Activated naive CD8-positive, alpha-beta T cell treated with anti-CD3 and anti-CD28 coated beads, Interleukin-2, amount 10 ng/mL, durations not matched to agents 7 days and 5 days (primary cell): ENCODE measurements around the gene CGREF1. TPM values are rescaled to one million over a fixed set of nuclear protein-coding genes. Genes with fewer than 3 reads are reported as not detected.
A peak's percentile ranks its signal among the peaks of the same experiment; 100 is the strongest.
"Not testable (repeated sequence)": the region's sequence is repeated elsewhere in the genome, so short reads cannot be mapped to it uniquely, and the experiment has no call there.

Experiments
- ATAC-seq: fragments of 150-1000 bp; cut with Tn5 transposase; one replicate; pipeline ENCODE4 v1.10.0; 2021; ENCODE audit warnings: low read depth, moderate library complexity
- POLR2A ChIA-PET: fragments of 350-600 bp; sonication (Branson Sonifier 250); formaldehyde crosslinking; loops from one replicate; lab custom pipeline; 2021; ENCODE audit warnings: antibody characterized with exemption; lab: Charles Lee
- DNase-seq: peaks from one replicate; pipeline ENCODE4 v3.0.0; 2021
- H3K27ac Mint-ChIP-seq: one replicate; pipeline ENCODE4 v1.8.0; 2022; ENCODE audit warnings: mild to moderate bottlenecking, mixed read lengths
- H3K27me3 Mint-ChIP-seq: one replicate; pipeline ENCODE4 v1.8.0; 2022; ENCODE audit warnings: mild to moderate bottlenecking, moderate library complexity, mixed read lengths
- H3K36me3 Mint-ChIP-seq: one replicate; pipeline ENCODE4 v1.8.0; 2021; ENCODE audit warnings: mild to moderate bottlenecking, mixed read lengths
- H3K4me1 Mint-ChIP-seq: one replicate; pipeline ENCODE4 v1.8.0; 2021; ENCODE audit warnings: mixed read lengths
- H3K4me3 Mint-ChIP-seq: one replicate; pipeline ENCODE4 v1.8.0; 2022; ENCODE audit warnings: mild to moderate bottlenecking, moderate library complexity, mixed read lengths
- H3K9me3 Mint-ChIP-seq: one replicate; pipeline ENCODE4 v1.8.0; 2021; ENCODE audit warnings: mixed read lengths
- total RNA-seq, 2 experiments: library from RNA; stranded (reverse); gene quantifications; one replicate each; pipeline ENCODE4 v1.2.3, GENCODE V29; 2021

The CGREF1 gene
- total RNA-seq, 2 experiments from 2014 or later = 1.6 TPM

- Mint-ChIP-seq H3K27me3 (no peaks in the 10 kb centered on the region), H3K36me3 (peaks cover 3% of the 10 kb centered on the region), H3K27ac (peak within 1 kb of the TSS; percentile 64), H3K9me3 (no peaks in the 10 kb centered on the region), H3K4me1 (peaks cover 41% of the 10 kb centered on the region), H3K4me3 (no peak within 1 kb of the TSS)
- POLR2A ChIA-PET = interaction anchor here (0.7 to 1.9 kb wide), 2 partner anchors 10 to 27 kb away, joined by 3 to 7 read pairs; partner anchors contain the start of gene AGBL5
- DNase-seq = no peak
- ATAC-seq = no peak
These were observed 40.4 kb downstream of the CGREF1 start, which contains the start of gene EMILIN1 for GRCh38 chr2:27078267-27079194. TSS of gene EMILIN1 (plus strand) at chr2:27078615. CDS start at chr2:27079066, 451 bp downstream.

- Mint-ChIP-seq H3K9me3 (no peaks in the 10 kb centered on the region), H3K4me1 (peaks cover 50% of the 10 kb centered on the region), H3K36me3 (peaks cover 3% of the 10 kb centered on the region), H3K27me3 (no peaks in the 10 kb centered on the region), H3K4me3 (no peak overlapping the region), H3K27ac (no peak overlapping the region)
- ATAC-seq = no peak
- POLR2A ChIA-PET = interaction anchor here (0.9 to 1.9 kb wide), 3 partner anchors 8 to 26 kb away, joined by 3 to 7 read pairs (median 5); partner anchors contain the start of gene AGBL5
- no peak for DNase-seq
These were observed 41.7 kb downstream of the CGREF1 start for GRCh38 chr2:27077231-27077630.

- Mint-ChIP-seq H3K4me1 (peaks cover 48% of the 10 kb centered on the region), H3K4me3 (no peak overlapping the region), H3K36me3 (peaks cover 3% of the 10 kb centered on the region), H3K27ac (peak overlapping the region; percentile 15), H3K27me3 (no peaks in the 10 kb centered on the region), H3K9me3 (no peaks in the 10 kb centered on the region)
- ATAC-seq (no peak), DNase-seq (no peak)
- POLR2A ChIA-PET = interaction anchor here (0.9 to 1.9 kb wide), 3 partner anchors 9 to 25 kb away, joined by 3 to 7 read pairs (median 5); partner anchors contain the start of gene AGBL5
These were observed 42.6 kb downstream of the CGREF1 start for GRCh38 chr2:27076323-27076722.

GRCh38 chr2:27075566-27075871 is 43.4 kb downstream of the CGREF1 start:
- H3K27me3 Mint-ChIP-seq, DNase-seq, ATAC-seq, H3K9me3 Mint-ChIP-seq, H3K36me3 Mint-ChIP-seq: not testable (repeated sequence)
- POLR2A ChIA-PET = interaction anchor here (5.2 to 6.0 kb wide), 2 partner anchors 9 to 24 kb away, joined by 92 to 113 read pairs; partner anchors contain the start of genes AGBL5 and KHK
- H3K4me3 Mint-ChIP-seq = peak overlapping the region; percentile 61
- H3K27ac Mint-ChIP-seq = peak overlapping the region; percentile 84
- H3K4me1 Mint-ChIP-seq = peaks cover 44% of the 10 kb centered on the region

- peaks cover 4% of the 10 kb centered on the region for H3K36me3 Mint-ChIP-seq
- ATAC-seq = no peak
- no peaks in the 10 kb centered on the region for H3K27me3 Mint-ChIP-seq
- no peaks in the 10 kb centered on the region for H3K9me3 Mint-ChIP-seq
- peaks cover 46% of the 10 kb centered on the region for H3K4me1 Mint-ChIP-seq
- POLR2A ChIA-PET = interaction anchor here (0.5 to 6.0 kb wide), 4 partner anchors 9 to 137 kb away, joined by 3 to 113 read pairs (median 48); partner anchors contain the start of genes AGBL5, ATRAID, KHK and SLC5A6
- peak; percentile 61 for DNase-seq
- peak overlapping the region; percentile 61 for H3K4me3 Mint-ChIP-seq
- peak overlapping the region; percentile 84 for H3K27ac Mint-ChIP-seq
These were observed 44.0 kb downstream of the CGREF1 start for GRCh38 chr2:27074738-27075565.

- Mint-ChIP-seq H3K4me3 (peak overlapping the region; percentile 5), H3K9me3 (no peaks in the 10 kb centered on the region), H3K27ac (peak overlapping the region; percentile 86)
These were observed 45.1 kb downstream of the CGREF1 start for GRCh38 chr2:27073782-27074181.

GRCh38 chr2:27072920-27073319 is 46.0 kb downstream of the CGREF1 start:
- no peak for DNase-seq
- H3K9me3 Mint-ChIP-seq = no peaks in the 10 kb centered on the region
- H3K4me3 Mint-ChIP-seq = peak overlapping the region; percentile 84
- POLR2A ChIA-PET = interaction anchor here (5.2 to 6.0 kb wide), 2 partner anchors 11 to 21 kb away, joined by 92 to 113 read pairs; partner anchors contain the start of genes AGBL5 and KHK
- H3K4me1 Mint-ChIP-seq = peaks cover 58% of the 10 kb centered on the region
- ATAC-seq = no peak
- no peaks in the 10 kb centered on the region for H3K27me3 Mint-ChIP-seq
- peaks cover 8% of the 10 kb centered on the region for H3K36me3 Mint-ChIP-seq
- peak overlapping the region; percentile 60 for H3K27ac Mint-ChIP-seq

More at GRCh38 chr2:27073782-27074181, 45.1 kb downstream of the CGREF1 start:
- no peak for ATAC-seq
- POLR2A ChIA-PET = interaction anchor here (5.2 to 6.0 kb wide), 2 partner anchors 10 to 22 kb away, joined by 92 to 113 read pairs; partner anchors contain the start of genes AGBL5 and KHK
- no peak for DNase-seq
- Mint-ChIP-seq H3K27me3 (no peaks in the 10 kb centered on the region), H3K36me3 (peaks cover 8% of the 10 kb centered on the region), H3K4me1 (peaks cover 55% of the 10 kb centered on the region)

GRCh38 chr2:27071990-27072830 is 46.7 kb downstream of the CGREF1 start:
- peak overlapping the region; percentile 84 for H3K4me3 Mint-ChIP-seq
- H3K4me1 Mint-ChIP-seq = peaks cover 55% of the 10 kb centered on the region
- H3K36me3 Mint-ChIP-seq = peaks cover 8% of the 10 kb centered on the region
- ATAC-seq (peak; percentile 46), DNase-seq (peak; percentile 40)
- H3K27me3 Mint-ChIP-seq = no peaks in the 10 kb centered on the region
- no peaks in the 10 kb centered on the region for H3K9me3 Mint-ChIP-seq
- peak overlapping the region; percentile 90 for H3K27ac Mint-ChIP-seq
- POLR2A ChIA-PET = interaction anchor here (1.0 to 6.0 kb wide), 7 partner anchors 12 to 133 kb away, joined by 3 to 113 read pairs (median 5); partner anchors contain the start of genes AGBL5 and KHK

GRCh38 chr2:27071277-27071989 is 47.5 kb downstream of the CGREF1 start, which contains the start of gene OST4:
TSS of gene OST4 (minus strand) at chr2:27071654.
- DNase-seq = peak; percentile 92
- Mint-ChIP-seq H3K36me3 (peaks cover 8% of the 10 kb centered on the region), H3K4me3 (peak within 1 kb of the TSS; percentile 93), H3K27ac (peak within 1 kb of the TSS; percentile 92), H3K27me3 (no peaks in the 10 kb centered on the region), H3K9me3 (no peaks in the 10 kb centered on the region), H3K4me1 (peaks cover 52% of the 10 kb centered on the region)
- peak; percentile 89 for ATAC-seq
- POLR2A ChIA-PET = interaction anchor here (0.6 to 6.0 kb wide), 10 partner anchors 10 to 140 kb away, joined by 3 to 113 read pairs (median 3); partner anchors contain the start of genes AGBL5 and KHK

- peak overlapping the region; percentile 92 for H3K27ac Mint-ChIP-seq
- no peaks in the 10 kb centered on the region for H3K27me3 Mint-ChIP-seq
- ATAC-seq (no peak), DNase-seq (no peak)
- peak overlapping the region; percentile 93 for H3K4me3 Mint-ChIP-seq
- peaks cover 50% of the 10 kb centered on the region for H3K4me1 Mint-ChIP-seq
- H3K9me3 Mint-ChIP-seq = no peaks in the 10 kb centered on the region
- H3K36me3 Mint-ChIP-seq = peaks cover 12% of the 10 kb centered on the region
- POLR2A ChIA-PET = interaction anchor here (0.6 to 6.0 kb wide), 9 partner anchors 9 to 140 kb away, joined by 3 to 113 read pairs (median 3); partner anchors contain the start of genes AGBL5 and KHK
These were observed 48.2 kb downstream of the CGREF1 start for GRCh38 chr2:27070653-27071276.
